Measurements from ENCODE around the gene CCDC24. TPM values are rescaled to one million over a fixed set of nuclear protein-coding genes. Genes with fewer than 3 reads are reported as not detected.

CCDC24 gene
- total and polyA plus RNA-seq, 9 of the 15 experiments (the other 6 are each of a cell fraction or from before 2014, with no cell fraction given), result 0.31 to 4.5 (median 1.5) TPM

GRCh38 chr1:44044071-44044801 is 52.8 kb downstream of the CCDC24 start (continued):
- TF ChIP-seq CREBBP (IDR thresholded peaks at IDR 0.05; ENCODE audit: low read depth, low read length), result no peak
- TF ChIP-seq PML (IDR thresholded peaks at IDR 0.05; ENCODE audit: low read length), result 0 out of 2 replicates have a peak, but pooled peaks have one; percentile 50
- TF ChIP-seq CUX1 (CRISPR knock-in tag; IDR thresholded peaks at IDR 0.05), result 0 out of 2 replicates have a peak, but pooled peaks have one; percentile 67
- TF ChIP-seq PPARD (CRISPR knock-in tag; IDR thresholded peaks at IDR 0.05), result no peak
- no peak for TF ChIP-seq POLR2H (tag; IDR thresholded peaks at IDR 0.05; ENCODE audit: low read depth)
- TF ChIP-seq TCF7L2 (IDR thresholded peaks at IDR 0.05; ENCODE audit: low read depth, low read length), result no peak
- peak; percentile 47; the same call in 1 of the 2 replicates for TF ChIP-seq CREB3L1 (IDR thresholded peaks at IDR 0.05; ENCODE audit: borderline replicate concordance, low read depth)
- TF ChIP-seq CREB1 (IDR thresholded peaks at IDR 0.05), result peak; percentile 60
- TF ChIP-seq CREB1 (CRISPR knock-in tag; IDR thresholded peaks at IDR 0.05), result peak; percentile 60; the same call in 1 of the 2 replicates
- TF ChIP-seq ZC3H8 (IDR thresholded peaks at IDR 0.05), result no peak
- peak; percentile 67 for TF ChIP-seq SMARCC2 (IDR thresholded peaks at IDR 0.05; ENCODE audit: low read depth)
- no peak for TF ChIP-seq BRD9 (IDR thresholded peaks at IDR 0.05; ENCODE audit: low read depth, partially characterized antibody)
- no peak for TF ChIP-seq DEAF1 (CRISPR knock-in tag; IDR thresholded peaks at IDR 0.05)
- no peak for TF ChIP-seq CHD1 (IDR thresholded peaks at IDR 0.05; ENCODE audit: low read length)
- peak; percentile 97 for TF ChIP-seq CBFA2T3 (IDR thresholded peaks at IDR 0.05)
- no peak for TF ChIP-seq OTX1 (CRISPR knock-in tag; IDR thresholded peaks at IDR 0.05)
- no peak for TF ChIP-seq XRCC4 (IDR thresholded peaks at IDR 0.05; ENCODE audit: extremely low read depth, insufficient read depth, insufficient read length)
- TF ChIP-seq PRPF4 (IDR thresholded peaks at IDR 0.05; ENCODE audit: insufficient read depth, low read depth, low read length, poor library complexity, severe bottlenecking), result no peak
- peak; percentile 97 for TF ChIP-seq HDAC2 (IDR thresholded peaks at IDR 0.05)
- TF ChIP-seq ZNF121 (CRISPR knock-in tag; conservative IDR thresholded peaks at IDR 0.05), result no peak
- TF ChIP-seq SIRT6 (IDR thresholded peaks at IDR 0.05; ENCODE audit: low read depth, low read length), result no peak
- no peak for TF ChIP-seq KDM2B (CRISPR knock-in tag; IDR thresholded peaks at IDR 0.05)
